Glomerular endothelial cell (primary cell): ENCODE measurements around the gene ARL15. TPM values are rescaled to one million over a fixed set of nuclear protein-coding genes. Genes with fewer than 3 reads are reported as not detected.
A peak's percentile ranks its signal among the peaks of the same experiment; 100 is the strongest.

Experiments
- DNase-seq: peaks from one replicate; pipeline ENCODE4 v3.0.0-alpha.2; 2011; ENCODE audit warnings: low read depth, low spot score; ENCODE audit errors: extremely low read depth
- total RNA-seq: library from RNA; depleted of rRNA; stranded (reverse); fragments of >200 nt; gene quantifications from 2 replicates; pipeline ENCODE4 v1.2.3, GENCODE V29; 2015

Gene ARL15
- total RNA-seq, 1 donor from 2014 or later, result 30.1 TPM

- DNase-seq, result no peak
These were observed 354.2 kb downstream of the ARL15 start for GRCh38 chr5:53956196-53956595.

GRCh38 chr5:53950621-53951020, 359.8 kb downstream of the ARL15 start:
- no peak for DNase-seq

GRCh38 chr5:53948598-53948997, 361.8 kb downstream of the ARL15 start:
- DNase-seq, result no peak

- DNase-seq, result no peak
These were observed 363.8 kb downstream of the ARL15 start for GRCh38 chr5:53946405-53947100.

GRCh38 chr5:53944981-53945380, 365.4 kb downstream of the ARL15 start:
- peak; percentile 12 for DNase-seq

- DNase-seq, result no peak
These were observed 366.4 kb downstream of the ARL15 start for GRCh38 chr5:53943938-53944337.

- peak; percentile 55 for DNase-seq
These were observed 367.6 kb downstream of the ARL15 start for GRCh38 chr5:53942724-53943123.

- no peak for DNase-seq
These were observed 369.5 kb downstream of the ARL15 start for GRCh38 chr5:53940921-53941320.

GRCh38 chr5:53937467-53937866, 372.9 kb downstream of the ARL15 start:
- no peak for DNase-seq

GRCh38 chr5:53936481-53937352, 373.7 kb downstream of the ARL15 start:
- DNase-seq, result no peak

GRCh38 chr5:53934151-53934820, 376.1 kb downstream of the ARL15 start:
- DNase-seq, result no peak

GRCh38 chr5:53932351-53932750, 378.0 kb downstream of the ARL15 start:
- DNase-seq, result no peak

GRCh38 chr5:53930457-53930856, 379.9 kb downstream of the ARL15 start:
- no peak for DNase-seq

- DNase-seq, result no peak
These were observed 380.8 kb downstream of the ARL15 start for GRCh38 chr5:53929570-53929969.

- no peak for DNase-seq
These were observed 381.2 kb downstream of the ARL15 start for GRCh38 chr5:53929152-53929551.

- no peak for DNase-seq
These were observed 381.7 kb downstream of the ARL15 start for GRCh38 chr5:53928641-53929040.

GRCh38 chr5:53927668-53928247, 382.6 kb downstream of the ARL15 start:
- DNase-seq, result no peak

- no peak for DNase-seq
These were observed 384.3 kb downstream of the ARL15 start for GRCh38 chr5:53926026-53926425.

GRCh38 chr5:53924392-53924791, 386.0 kb downstream of the ARL15 start:
- DNase-seq, result no peak

GRCh38 chr5:53923961-53924360, 386.4 kb downstream of the ARL15 start:
- DNase-seq, result no peak
